GM19099 (cell line): ENCODE measurements around the gene LCA5L.

ENCODE experiments used
- POLR2A ChIP-seq: IDR thresholded peaks from 3 replicates; pipeline ENCODE4 v1.6.1; 2011; ENCODE audit warnings: low read depth; ENCODE audit not compliant: insufficient read length; ENCODE audit errors: extremely low read depth

The LCA5L gene

DNA sequence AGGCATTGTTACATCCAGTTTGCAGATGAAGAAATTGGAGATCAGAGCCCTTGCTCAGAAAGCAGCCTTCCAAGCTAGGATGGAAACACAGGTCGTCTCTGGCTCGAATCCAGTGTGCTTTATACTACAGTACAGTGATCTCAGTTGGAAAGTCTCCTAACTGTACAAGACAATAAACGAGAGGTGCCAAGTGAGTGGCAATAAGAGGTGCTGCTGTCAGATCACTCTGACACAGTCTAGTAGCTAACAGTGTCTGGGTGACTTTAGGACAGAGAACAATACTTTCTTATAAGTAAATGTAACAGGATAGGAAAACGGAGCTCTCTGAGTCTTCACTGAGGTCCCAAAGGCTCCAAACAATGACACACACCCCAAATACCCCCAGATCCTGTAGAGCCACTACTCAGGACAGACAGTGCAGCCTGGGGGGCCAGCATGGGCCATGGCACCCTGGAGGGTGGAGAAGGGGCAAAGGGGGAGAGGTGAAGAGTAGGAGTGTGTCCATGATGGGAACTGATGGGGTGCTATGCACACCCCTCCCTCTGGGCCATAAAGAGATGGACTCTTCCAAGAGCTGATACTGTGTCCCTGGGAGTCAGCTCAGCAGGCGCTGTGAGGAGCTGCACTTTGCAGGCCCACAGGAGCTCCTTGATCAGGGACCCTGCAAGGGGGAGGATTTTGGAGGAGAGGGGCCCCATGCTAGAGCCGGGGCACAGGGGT is 9.5 kb upstream of the LCA5L start:
- TF ChIP-seq POLR2A = no peak

DNA sequence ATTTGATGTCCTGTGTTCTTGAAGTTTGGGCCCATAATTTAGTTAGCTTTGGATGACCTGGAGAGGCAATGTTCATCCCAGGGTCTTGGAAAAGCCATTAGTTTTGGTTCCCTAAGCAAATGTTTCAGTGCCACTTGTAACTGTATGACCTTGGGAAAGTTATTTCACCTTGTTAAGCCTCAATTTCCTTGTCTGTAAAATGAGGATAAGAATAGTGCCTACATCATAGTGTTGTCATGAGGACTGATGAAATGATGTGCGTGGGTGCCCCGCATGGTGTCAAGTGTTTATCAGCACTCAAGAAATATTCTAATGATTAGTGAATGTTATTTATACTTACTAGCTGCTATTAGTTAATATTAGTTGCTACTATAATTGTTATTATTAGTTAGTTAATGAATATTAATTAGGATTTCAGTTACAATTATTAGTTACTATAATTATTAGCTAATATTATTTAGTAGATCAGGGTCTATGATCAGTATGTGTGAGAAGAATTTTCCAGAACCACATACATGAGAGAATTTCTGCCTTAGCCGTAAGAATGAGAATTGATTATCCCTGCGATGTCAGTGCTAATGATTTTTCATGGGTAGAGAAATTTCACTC is 8.1 kb upstream of the LCA5L start:
- no peak for TF ChIP-seq POLR2A

DNA sequence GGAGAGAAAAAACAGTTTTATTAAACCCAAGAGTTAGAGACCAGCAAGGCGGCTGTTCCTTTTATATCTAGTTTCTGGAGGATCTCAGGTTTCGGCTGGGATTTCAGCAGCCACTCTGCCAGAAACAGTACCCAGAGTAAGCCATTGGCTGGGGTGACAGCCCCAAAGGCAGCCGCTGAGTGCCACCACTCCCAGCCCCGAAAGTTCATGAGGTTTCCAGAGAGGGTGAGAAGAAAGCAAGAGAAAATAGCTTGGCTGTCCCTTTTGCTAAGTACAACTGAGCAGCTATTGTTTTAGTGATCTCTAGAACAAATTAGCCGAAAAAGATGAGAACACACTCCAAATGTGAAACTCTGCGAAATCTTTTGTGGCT is 7.4 kb upstream of the LCA5L start:
- no peak for TF ChIP-seq POLR2A

DNA sequence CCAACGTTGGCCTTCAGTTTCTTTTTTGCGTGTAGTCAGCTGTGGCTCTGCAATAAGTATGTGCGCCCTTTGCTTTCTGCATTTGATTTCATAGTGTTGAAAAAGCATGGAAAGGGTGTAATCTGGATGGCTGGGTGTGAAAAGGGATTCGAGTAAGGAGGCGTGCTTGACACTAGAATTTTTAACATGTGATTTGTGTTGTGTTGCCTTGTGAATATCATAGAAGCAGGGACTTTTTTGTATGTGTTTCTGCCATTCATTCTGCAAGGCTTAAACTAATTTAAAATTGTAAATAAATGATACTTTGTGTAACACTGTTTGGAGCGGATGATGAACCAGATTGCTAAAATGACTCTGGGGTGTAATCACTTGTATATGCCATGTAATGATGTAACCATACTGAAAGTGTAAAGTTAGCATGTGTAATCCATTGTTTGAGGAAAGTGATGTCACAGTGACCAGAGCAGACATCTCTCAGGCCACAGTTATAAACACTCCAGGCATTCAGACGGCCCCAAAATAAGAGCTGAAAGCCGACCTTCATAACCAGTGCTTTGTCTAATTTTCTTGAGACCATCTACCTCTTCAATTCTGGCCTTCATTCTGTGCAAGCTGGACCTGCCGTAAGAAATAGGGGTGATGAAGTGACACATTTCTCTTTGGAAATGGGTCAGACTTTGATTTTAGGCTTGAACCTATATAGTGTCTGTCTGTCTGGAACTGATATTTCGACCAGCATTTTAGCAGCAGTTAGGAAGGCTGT is 6.8 kb upstream of the LCA5L start:
- TF ChIP-seq POLR2A = no peak

DNA sequence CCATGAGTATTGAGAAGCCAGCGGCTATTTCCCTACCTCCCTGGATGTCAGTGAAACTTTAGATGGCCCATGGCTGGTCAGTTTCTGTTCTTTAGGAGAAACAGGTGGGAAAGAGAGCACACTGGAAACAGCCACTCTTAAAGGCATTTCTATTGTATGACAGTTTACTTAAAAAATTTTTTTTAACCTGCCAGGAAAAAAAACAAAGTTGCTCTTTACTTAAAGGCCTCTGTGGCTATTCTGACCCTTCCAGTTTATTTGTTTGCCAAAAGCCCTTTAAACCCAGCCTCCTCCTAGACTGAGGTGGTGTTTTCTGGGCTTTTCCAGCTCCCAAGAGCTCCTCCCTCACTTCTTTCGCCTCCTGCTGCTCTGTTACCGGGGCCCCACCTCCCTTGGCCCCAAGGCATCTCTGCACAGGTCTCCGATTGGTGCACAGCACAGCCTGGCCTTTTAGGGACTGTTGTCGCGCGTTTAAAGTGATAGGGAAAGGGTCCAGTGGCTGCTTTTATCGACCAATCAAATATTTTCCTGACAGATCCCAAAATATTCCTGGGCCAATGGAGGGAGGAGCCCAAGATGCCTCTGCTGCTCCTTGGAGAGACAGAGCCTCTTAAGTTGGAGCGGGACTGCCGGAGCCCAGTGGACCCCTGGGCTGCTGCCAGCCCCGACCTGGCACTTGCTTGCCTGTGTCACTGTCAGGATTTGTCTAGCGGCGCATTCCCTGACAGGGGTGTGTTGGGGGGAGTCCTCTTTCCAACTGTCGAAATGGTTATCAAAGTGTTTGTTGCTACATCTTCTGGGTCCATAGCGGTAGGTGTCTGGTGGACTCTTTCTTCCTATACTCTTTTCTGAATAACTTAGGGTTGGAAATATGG is 6.0 kb upstream of the LCA5L start, which contains the start of gene SH3BGR:
Gene SH3BGR (plus strand): TSS at position 639 of the 875 bp plus-strand sequence. CDS start 127 bp downstream, at position 766.
- TF ChIP-seq POLR2A = no peak

DNA sequence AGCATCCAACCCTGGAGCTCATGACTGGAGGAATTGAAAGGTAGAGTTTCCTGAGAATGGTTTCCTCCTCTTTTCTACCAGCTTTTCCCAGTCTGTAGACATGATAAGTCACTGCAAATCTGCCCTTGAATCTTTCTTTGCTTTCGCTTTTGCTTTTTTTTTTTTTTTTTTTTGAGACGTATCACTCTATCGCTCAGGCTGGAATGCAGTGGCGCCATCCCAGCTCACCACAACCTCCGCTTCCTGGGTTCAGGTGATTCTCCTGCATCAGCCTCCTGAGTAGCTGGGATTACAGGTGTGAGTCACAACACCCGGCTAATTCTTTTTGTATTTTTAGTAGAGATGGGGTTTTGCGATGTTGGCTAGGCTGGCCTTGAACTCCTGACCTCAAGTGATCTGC is 1.7 kb upstream of the LCA5L start:
- no peak for TF ChIP-seq POLR2A

DNA sequence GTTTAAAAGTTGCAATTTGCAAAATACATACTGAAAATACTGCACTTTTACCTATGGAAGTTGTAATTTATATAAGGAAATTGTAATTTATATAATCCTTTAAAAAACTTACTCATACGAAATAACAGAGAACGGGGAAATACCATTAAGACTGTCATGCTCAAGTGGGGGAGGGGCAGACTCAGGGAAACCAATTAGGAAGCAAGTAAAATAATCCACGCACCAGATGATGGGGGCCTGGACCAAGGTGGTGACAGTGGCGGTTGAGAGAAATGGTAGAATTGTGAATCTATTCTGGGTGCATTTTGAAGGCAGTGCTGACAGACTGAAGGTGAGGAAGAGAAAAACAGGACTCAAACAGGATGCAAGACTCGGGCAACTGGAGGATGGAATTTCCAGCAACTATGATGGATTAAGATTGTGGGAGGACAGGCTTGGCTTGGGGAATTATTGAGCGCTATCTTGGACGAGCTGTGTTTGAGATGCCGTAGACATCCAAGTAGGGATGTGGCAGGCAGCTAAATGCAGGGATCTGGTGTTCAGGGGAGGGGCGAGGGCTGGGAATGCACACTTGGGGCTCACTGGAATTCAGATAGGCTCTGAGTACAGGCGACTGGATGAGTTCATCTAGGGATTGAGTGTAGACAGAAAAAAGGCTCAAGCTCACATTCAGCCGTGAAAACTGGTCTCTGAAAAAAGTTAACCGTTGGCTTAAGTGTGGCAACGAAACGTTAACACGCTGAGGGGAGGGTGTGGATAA is 977 bp downstream of the LCA5L start:
- TF ChIP-seq POLR2A = no peak

DNA sequence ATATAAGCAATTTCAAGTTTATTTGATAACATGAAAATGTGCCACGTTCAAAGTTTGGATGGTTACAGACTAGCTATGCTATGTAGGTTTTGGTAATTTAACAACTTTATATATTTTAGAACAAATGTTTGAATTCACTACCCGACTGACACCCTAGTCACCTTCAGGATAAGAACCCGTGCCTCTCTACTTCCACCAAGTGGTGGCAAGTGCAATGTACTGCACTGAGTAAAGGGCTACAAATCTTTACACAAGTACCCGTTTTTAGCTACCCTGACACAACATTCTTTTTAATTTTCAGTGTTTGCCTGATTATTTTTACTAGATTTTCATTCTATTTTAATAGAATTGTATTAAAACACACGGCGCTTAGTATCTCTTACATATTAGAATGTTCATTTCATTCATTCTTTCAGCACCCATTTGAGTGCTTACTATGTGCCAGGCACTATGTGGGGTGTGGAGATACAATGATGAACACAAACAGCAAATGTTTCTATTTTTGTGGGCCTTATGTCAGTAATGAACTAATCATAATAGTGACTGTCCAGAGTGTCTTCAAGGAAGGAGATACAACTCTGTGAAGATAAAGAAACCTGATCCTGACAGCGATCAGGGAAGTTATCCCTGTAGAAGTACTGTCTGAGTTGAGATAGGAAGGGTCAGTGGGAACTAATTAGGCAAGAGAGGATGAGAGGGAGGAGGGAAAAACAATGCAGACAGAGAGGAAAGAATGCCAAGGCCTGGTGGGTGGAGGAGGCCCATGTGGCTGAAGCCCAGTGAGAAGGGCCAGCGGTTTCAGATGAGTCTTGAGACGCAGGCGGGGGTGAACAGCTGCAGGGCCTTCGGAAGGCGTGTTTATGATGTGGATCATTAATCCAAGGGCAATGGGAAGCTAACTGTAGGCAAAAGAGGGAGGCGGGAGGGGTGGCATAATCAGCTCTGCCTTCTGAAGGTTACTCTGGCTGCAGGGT is 3.8 kb downstream of the LCA5L start:
- no peak for TF ChIP-seq POLR2A

DNA sequence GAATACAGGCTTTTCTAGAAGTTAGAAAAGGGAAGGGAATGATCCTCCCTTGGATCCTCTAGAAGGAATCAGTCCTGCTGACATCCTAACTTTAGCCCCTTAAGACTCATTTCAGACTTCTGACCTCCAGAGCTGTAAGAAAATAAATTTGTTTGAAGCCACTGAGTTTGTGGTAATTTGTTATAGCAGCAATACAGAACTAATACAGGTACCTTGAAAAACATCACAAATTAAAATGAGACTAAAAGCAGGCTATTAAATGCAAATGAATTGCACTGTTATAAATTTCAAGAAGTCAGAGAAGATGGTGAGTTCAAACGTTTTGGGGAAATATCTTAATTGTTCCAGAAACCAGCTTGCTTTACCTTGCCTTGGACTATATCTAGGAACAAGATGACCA is 6.3 kb downstream of the LCA5L start:
- no peak for TF ChIP-seq POLR2A

DNA sequence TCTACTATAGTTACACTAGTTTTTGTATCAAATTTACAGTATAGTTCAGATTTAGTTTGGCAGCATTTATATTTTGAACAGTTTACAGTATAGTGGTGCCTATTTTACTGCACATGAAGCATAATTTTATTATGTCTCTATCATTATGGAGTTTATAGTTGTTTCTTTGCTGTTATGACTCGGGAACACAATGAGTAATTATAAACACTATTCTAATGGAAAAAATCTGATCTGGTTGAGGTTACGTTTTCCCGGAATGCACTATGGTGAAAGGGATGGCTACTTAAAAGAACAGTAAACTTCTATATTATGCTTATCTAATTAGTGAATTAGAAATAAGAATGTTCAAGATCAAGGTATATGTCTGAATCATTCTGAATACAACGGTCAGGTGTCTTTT is 10.6 kb downstream of the LCA5L start:
- TF ChIP-seq POLR2A = no peak

DNA sequence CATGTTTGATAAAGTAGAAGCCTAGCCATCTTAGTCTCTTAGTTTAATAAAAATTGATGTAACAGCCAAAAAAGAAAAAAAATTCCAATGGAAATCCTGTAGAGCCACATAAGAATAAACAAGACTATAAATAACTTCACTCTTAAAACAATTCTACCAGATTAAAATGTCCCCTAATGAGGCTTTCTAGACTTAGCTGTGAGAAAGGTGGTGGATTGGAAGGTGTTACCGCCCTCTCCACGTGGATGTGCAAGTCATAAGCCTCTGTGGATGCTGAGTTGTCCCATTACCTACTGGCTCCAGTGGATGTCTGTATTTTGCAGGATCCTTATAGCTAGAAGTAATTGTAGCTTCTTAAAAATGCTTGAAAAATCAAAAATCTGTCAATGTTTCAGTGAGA is 14.6 kb downstream of the LCA5L start:
- TF ChIP-seq POLR2A = no peak

DNA sequence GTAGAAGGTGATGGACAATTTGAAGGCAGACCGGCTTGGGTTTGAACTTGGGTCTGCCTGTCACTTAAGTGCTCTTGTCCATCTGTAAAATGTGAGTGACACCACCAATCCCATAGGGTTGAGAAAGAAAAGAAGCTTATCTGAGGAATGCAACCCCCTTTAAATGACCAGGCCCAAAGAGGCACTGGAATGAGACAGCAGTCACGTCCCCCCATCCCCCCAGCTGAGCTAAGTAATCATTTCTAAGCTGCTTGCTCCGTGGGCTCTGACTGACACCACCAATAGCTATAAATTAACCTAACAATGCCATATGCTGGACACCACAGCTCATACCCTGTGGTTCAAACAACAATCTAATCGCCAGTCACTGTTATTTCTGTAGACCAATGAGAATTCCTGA is 15.1 kb downstream of the LCA5L start:
- TF ChIP-seq POLR2A = no peak

DNA sequence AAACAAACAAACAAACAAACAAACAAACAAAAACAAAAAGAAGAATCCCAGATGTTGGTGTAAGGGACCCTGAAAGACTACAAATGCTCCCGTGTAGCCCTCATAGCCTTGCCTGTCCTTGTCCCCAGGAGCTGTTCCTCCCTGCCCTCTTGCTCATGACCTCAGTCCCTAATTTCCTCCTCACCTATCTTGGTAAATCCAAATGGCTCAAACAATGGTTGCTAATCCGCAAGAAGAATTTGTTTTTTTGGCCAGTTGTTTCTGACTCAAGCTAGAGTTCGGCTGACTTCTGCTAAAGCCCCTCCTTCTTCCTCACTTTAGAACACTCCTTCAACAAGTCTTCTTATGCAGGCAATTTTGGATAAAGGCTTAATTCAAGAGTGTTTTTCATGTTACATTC is 15.6 kb downstream of the LCA5L start:
- no peak for TF ChIP-seq POLR2A
